Spinal cord (tissue), 10 donors: ENCODE measurements around the gene CAPRIN2. TPM values are rescaled to one million over a fixed set of nuclear protein-coding genes. Genes with fewer than 3 reads are reported as not detected.

Experiments
- DNase-seq, 6 donors: peaks; one replicate each; pipeline versions ENCODE4 v3.0.0 to v3.0.0-alpha.2; 2013 to 2015; ENCODE audit warnings: low spot score in 6 of 6, low read depth in 4 of 6
- H3K27ac ChIP-seq: one replicate; pipeline ENCODE4 v1.5.1; 2013; ENCODE audit warnings: low read depth, low read length, control low read depth
- H3K27me3 ChIP-seq: one replicate; pipeline ENCODE4 v1.6.1; 2013; ENCODE audit warnings: low read length; ENCODE audit not compliant: control insufficient read depth, insufficient read depth
- H3K36me3 ChIP-seq: one replicate; pipeline ENCODE4 v1.6.1; 2013; ENCODE audit warnings: low read length; ENCODE audit not compliant: control insufficient read depth, insufficient read depth
- H3K4me1 ChIP-seq: one replicate; pipeline ENCODE4 v1.6.1; 2013; ENCODE audit warnings: low read length; ENCODE audit not compliant: control insufficient read depth, insufficient read depth
- H3K4me3 ChIP-seq: one replicate; pipeline ENCODE4 v1.5.1; 2013; ENCODE audit warnings: low read depth, low read length, control low read depth
- H3K9me3 ChIP-seq: one replicate; pipeline ENCODE4 v1.6.1; 2013; ENCODE audit warnings: low read length; ENCODE audit not compliant: control insufficient read depth, insufficient read depth
- WGBS: methylation state at CpG from one replicate; pipeline ENCODE4 v1.1.5; 2013; ENCODE audit warnings: missing lambda C conversion rate; ENCODE audit not compliant: insufficient coverage; 5-methylcytosine and 5-hydroxymethylcytosine counted together
- long read RNA-seq, 4 donors: transcript quantifications; one replicate each; lab custom pipeline, GENCODE V29; 2026
- polyA plus RNA-seq, 2 donors: library from polyadenylated mRNA; unstranded; fragments of 120-200 nt; gene quantifications; one replicate each; pipeline ENCODE4 v1.2.1, GENCODE V29; 2013; ENCODE audit not compliant: insufficient read length in 2 of 2
- total RNA-seq, 2 donors: library from RNA; depleted of rRNA in 1 of 2; stranded (reverse); fragments of 120-200 nt in 1 of 2; fragments of >200 nt in 1 of 2; gene quantifications; one replicate each; pipeline versions ENCODE4 v1.2.3 to v1.2.4, GENCODE V29; 2013 to 2014
- donor health status: healthy.

The CAPRIN2 gene
- 10 to 100 TPM; 42.8 to 61.1 TPM for total RNA-seq
- 10 to 100 TPM; 68.3 to 74.6 TPM for polyA plus RNA-seq
- long read RNA-seq, donor 1, partial matches to known transcripts, result 0 of 2 reads
- long read RNA-seq, donor 1, other reads (novel, unspliced or antisense), result 0 of 2 reads
- long read RNA-seq, donor 2, result 0 reads
- long read RNA-seq, donor 3, result 0 reads
- long read RNA-seq, donor 4, partial matches to known transcripts, result 8 of 11 reads
- long read RNA-seq, donor 4, other reads (novel, unspliced or antisense), result 0 of 11 reads

GRCh38 chr12:30754750-30755394, at the start of gene CAPRIN2:
TSS of gene CAPRIN2 (minus strand) at chr12:30754951. CDS start at chr12:30753520, 1,431 bp downstream.
- Histone ChIP-seq H3K27ac (peak within 1 kb of the TSS; percentile 69), H3K4me1 (no peaks in the 10 kb centered on the region), H3K4me3 (peak within 1 kb of the TSS; percentile 86), H3K9me3 (no peaks in the 10 kb centered on the region), H3K27me3 (no peaks in the 10 kb centered on the region), H3K36me3 (no peaks in the 10 kb centered on the region)
- DNase-seq, result peak; percentile 70 to 98 (median 88)
- under 1% methylated on average over 72 of the region's 72 CpGs for WGBS

DNA sequence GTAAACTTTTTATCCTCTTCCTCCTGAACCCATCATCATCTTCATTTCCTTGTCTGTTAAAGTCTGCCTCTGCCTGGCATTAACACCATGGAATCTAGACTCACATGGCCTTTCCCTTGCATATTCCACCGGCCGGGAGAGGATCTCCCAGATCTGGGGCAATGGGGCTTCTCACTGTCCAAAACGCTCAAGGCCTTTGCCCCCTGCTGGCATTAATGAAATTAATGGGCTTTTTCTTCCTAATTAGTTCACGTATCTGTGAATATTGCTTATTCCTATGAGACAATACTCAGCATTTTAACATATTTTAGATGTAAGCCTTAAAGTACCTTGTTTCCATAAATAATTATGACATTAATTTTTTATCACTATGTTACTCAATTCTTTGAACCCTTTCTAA, 42.9 kb upstream of the CAPRIN2 start:
- H3K4me3 ChIP-seq, result no peak overlapping the region
- DNase-seq, result no peak
- no CpG with 5 or more reads among the region's 4 CpGs for WGBS
- peaks cover 23% of the 10 kb centered on the region for H3K4me1 ChIP-seq
- H3K27ac ChIP-seq, result no peak overlapping the region
- H3K9me3 ChIP-seq, result no peaks in the 10 kb centered on the region
- H3K36me3 ChIP-seq, result no peaks in the 10 kb centered on the region
- peaks cover 20% of the 10 kb centered on the region for H3K27me3 ChIP-seq

GRCh38 chr12:30796891-30797371, 42.2 kb upstream of the CAPRIN2 start:
- Histone ChIP-seq H3K9me3 (no peaks in the 10 kb centered on the region), H3K4me1 (peaks cover 23% of the 10 kb centered on the region), H3K36me3 (no peaks in the 10 kb centered on the region), H3K27ac (no peak overlapping the region), H3K4me3 (peak overlapping the region; percentile 61), H3K27me3 (peaks cover 20% of the 10 kb centered on the region)
- DNase-seq, result peak in 2 of 6 donors; percentile 25 to 28
- 9% methylated on average over 14 of the region's 22 CpGs for WGBS

DNA sequence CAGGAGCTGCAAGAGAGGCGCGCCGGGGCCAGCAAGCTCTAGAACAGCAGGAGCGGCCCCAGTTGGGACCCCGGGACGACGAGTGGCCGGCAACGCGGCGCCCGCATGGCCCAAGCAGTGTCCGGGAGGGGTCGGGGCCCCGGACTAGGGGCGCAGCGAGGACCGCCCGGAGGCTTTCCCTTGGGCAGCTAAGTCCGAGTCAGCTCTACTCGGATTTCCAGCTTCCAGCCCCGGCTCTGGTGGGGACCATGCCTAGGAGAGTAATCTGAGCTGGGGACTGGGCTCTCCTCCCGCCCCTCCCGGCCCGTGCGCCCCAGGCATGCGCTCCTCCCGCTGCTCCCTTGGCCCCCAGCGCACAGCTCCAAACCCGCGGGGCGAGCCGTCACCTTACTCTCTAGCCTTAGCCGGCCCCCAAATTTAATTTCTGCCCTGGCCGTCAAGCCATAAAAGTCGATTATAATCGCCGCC, 41.6 kb upstream of the CAPRIN2 start:
- DNase-seq, result peak in 1 of 6 donors; percentile 23
- H3K27me3 ChIP-seq, result peaks cover 20% of the 10 kb centered on the region
- H3K36me3 ChIP-seq, result no peaks in the 10 kb centered on the region
- under 1% methylated on average over 38 of the region's 38 CpGs for WGBS
- no peak overlapping the region for H3K27ac ChIP-seq
- H3K4me3 ChIP-seq, result peak overlapping the region; percentile 61
- peaks cover 23% of the 10 kb centered on the region for H3K4me1 ChIP-seq
- H3K9me3 ChIP-seq, result no peaks in the 10 kb centered on the region

GRCh38 chr12:30795410-30796312, 40.9 kb upstream of the CAPRIN2 start:
- peak overlapping the region; percentile 61 for H3K4me3 ChIP-seq
- H3K4me1 ChIP-seq, result peaks cover 23% of the 10 kb centered on the region
- H3K9me3 ChIP-seq, result no peaks in the 10 kb centered on the region
- H3K27me3 ChIP-seq, result peaks cover 20% of the 10 kb centered on the region
- WGBS, result 3% methylated on average over 60 of the region's 65 CpGs
- H3K27ac ChIP-seq, result no peak overlapping the region
- peak in 2 of 6 donors; percentile 50 to 66 for DNase-seq
- no peaks in the 10 kb centered on the region for H3K36me3 ChIP-seq

GRCh38 chr12:30794591-30795409, 40.0 kb upstream of the CAPRIN2 start:
- Histone ChIP-seq H3K36me3 (no peaks in the 10 kb centered on the region), H3K4me3 (no peak overlapping the region), H3K4me1 (peaks cover 23% of the 10 kb centered on the region), H3K27ac (no peak overlapping the region), H3K9me3 (no peaks in the 10 kb centered on the region), H3K27me3 (peaks cover 20% of the 10 kb centered on the region)
- 93% methylated on average over 5 of the region's 13 CpGs for WGBS
- DNase-seq, result no peak

GRCh38 chr12:30794020-30794419, 39.3 kb upstream of the CAPRIN2 start:
- no peaks in the 10 kb centered on the region for H3K36me3 ChIP-seq
- H3K9me3 ChIP-seq, result no peaks in the 10 kb centered on the region
- WGBS, result 100% methylated on average over 1 of the region's 3 CpGs
- no peak for DNase-seq
- no peak overlapping the region for H3K27ac ChIP-seq
- no peak overlapping the region for H3K4me3 ChIP-seq
- H3K4me1 ChIP-seq, result peaks cover 23% of the 10 kb centered on the region
- H3K27me3 ChIP-seq, result peaks cover 20% of the 10 kb centered on the region

- Histone ChIP-seq H3K27me3 (peaks cover 20% of the 10 kb centered on the region), H3K4me1 (peaks cover 23% of the 10 kb centered on the region), H3K4me3 (no peak overlapping the region), H3K36me3 (no peaks in the 10 kb centered on the region), H3K9me3 (no peaks in the 10 kb centered on the region), H3K27ac (no peak overlapping the region)
- 19% methylated on average over 2 of the region's 4 CpGs for WGBS
- no peak for DNase-seq
These were observed 38.1 kb upstream of the CAPRIN2 start for GRCh38 chr12:30792648-30793499.
